ENCODE data around the gene BAIAP2L1.
"Not testable (repeated sequence)": the region's sequence is repeated elsewhere in the genome, so short reads cannot be mapped to it uniquely, and the experiment has no call there.

Gene BAIAP2L1

DNA sequence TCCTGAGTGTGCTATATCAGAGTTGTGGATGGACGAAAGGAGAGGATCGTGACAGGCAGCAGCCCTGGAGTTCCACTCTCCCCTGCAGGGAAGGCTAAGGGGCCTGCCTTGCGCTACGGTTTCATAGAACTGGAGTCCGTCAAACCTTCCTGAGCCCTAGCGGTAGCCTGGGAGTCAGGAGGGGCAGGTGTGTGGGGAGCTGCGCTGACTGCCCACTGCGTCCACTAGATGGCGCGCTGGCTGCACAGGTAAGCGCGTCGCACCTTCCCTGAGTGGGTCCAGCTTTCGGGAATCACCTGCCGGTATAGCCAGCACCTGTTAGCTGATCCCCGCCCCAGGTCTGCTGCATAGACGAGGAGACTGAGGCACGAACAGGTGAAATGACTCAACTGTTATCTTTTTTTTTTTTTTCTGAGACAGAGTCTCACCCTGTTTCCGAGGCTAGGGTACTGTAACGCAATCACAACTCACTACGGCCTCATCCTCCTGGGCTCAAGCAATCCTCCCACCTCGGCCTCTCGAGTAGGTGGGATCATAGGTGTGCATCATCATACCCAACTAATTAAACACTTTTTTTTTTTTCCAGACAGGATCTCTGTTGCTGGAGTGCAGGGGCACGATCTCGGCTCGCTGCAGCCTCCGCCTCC lies 20.2 kb upstream of the BAIAP2L1 start:
- in situ Hi-C loops (cut with HindIII; ENCODE audit: low sequenced_read_pairs) = no loop called here
- TF ChIP-seq, protein P1, sequence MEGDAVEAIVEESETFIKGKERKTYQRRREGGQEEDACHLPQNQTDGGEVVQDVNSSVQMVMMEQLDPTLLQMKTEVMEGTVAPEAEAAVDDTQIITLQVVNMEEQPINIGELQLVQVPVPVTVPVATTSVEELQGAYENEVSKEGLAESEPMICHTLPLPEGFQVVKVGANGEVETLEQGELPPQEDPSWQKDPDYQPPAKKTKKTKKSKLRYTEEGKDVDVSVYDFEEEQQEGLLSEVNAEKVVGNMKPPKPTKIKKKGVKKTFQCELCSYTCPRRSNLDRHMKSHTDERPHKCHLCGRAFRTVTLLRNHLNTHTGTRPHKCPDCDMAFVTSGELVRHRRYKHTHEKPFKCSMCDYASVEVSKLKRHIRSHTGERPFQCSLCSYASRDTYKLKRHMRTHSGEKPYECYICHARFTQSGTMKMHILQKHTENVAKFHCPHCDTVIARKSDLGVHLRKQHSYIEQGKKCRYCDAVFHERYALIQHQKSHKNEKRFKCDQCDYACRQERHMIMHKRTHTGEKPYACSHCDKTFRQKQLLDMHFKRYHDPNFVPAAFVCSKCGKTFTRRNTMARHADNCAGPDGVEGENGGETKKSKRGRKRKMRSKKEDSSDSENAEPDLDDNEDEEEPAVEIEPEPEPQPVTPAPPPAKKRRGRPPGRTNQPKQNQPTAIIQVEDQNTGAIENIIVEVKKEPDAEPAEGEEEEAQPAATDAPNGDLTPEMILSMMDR (IDR thresholded peaks at IDR 0.05; ENCODE audit: low read depth, low read length) = peak; percentile 98

DNA sequence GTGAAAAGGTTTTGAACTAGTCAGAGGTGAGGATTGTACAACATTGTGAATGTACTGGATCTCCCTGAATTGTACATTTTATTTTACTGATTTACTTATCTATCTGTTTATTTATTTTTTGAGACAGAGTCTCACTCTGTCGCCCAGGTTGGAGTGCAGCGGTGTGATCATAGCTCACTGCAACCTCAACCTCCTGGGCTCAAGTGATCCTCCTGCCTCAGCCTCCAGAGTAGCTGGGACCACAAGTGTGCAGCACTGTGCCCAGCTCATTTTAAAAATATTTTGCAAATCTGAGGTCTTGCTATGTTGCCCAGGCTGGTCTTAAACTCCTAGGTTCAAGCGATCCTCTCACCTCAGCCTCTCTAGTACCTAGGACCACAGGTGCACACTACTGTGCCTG lies 19.1 kb upstream of the BAIAP2L1 start:
- DNase-seq (ENCODE audit: low read depth, low spot score); H3K4me3 ChIP-seq (ENCODE audit: low read depth, low read length); in situ Hi-C loops (cut with HindIII; ENCODE audit: low sequenced_read_pairs): not testable (repeated sequence)

More for the DNA sequence above, 20.2 kb upstream of the BAIAP2L1 start:
- peak; percentile 22 for DNase-seq (ENCODE audit: low read depth, low spot score)
- H3K4me3 ChIP-seq (ENCODE audit: low read depth, low read length) = no peak overlapping the region

DNA sequence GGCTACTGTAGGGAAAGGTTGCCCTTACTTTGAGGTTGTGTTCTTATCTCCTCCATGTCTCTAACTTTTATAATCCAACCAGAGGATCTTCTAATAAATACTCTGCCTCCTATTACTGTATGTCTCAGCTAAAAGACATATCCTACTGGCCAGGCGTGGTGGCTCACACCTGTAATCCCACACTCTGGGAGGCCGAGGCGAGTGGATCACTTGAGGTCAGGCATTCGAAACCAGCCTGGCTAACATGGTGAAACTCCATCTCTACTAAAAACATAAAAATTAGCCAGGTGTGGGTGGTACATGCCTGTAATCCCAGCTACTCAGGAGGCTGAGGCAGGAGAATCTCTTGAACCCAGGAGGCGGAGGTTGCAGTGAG lies 18.4 kb upstream of the BAIAP2L1 start:
- H3K4me3 ChIP-seq (ENCODE audit: low read depth, low read length); in situ Hi-C loops (cut with HindIII; ENCODE audit: low sequenced_read_pairs); DNase-seq (ENCODE audit: low read depth, low spot score): not testable (repeated sequence)

DNA sequence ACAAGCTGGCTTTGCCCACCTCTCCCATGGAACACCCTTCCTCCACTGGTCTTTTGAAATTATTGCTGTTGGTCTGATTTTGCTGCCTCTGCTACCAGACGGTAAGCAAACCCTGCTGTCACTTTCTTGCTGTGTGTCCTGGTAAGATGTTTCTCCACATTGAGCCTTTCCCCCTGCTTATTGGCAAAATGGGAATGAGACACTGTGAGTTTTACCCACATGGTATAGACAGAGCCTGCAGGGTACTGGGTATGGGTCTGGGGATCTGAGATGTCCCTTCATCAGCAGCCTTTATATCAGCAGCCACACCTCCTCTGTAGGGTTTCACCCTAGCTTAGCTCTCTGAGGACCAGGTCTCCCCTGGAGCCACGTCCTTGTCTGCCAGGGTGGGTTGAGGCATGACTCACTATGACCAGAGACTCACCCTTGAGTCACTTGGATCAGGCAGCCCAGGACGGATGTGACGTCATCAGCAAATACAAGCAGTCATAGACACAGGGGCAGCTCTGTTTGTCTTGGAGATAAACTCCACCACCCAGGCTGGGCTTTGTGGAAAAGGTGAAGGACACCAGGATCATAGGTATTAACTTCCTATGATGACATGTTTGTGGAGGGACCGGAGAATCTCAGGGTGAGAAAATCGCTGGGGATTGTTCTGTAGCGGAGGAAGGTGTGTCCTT lies 17.9 kb upstream of the BAIAP2L1 start:
- DNase-seq (ENCODE audit: low read depth, low spot score) = peak; percentile 95
- H3K4me3 ChIP-seq (ENCODE audit: low read depth, low read length) = no peak overlapping the region
- in situ Hi-C loops (cut with HindIII; ENCODE audit: low sequenced_read_pairs) = no loop called here
- TF ChIP-seq, protein P1 (IDR thresholded peaks at IDR 0.05; ENCODE audit: low read depth, low read length) = no peak

DNA sequence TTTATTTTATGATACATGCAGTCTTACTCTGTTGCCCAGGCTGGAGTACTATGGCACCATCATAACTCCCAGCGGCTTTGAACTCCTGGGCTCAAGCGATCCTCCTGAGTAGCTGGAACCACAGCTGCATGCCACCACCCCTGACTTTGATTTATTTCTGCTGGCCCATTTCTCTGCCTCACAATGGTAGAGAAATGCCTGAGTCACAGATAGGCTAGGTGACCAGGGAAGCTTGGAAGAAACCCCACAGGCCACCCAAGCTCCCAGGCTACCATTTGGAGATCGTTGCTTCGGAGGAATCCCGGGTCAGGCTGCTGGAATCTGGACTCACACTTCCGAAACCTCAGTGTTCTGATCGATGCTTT lies 17.4 kb upstream of the BAIAP2L1 start:
- TF ChIP-seq, protein P1 (IDR thresholded peaks at IDR 0.05; ENCODE audit: low read depth, low read length) = no peak
- no peak overlapping the region for H3K4me3 ChIP-seq (ENCODE audit: low read depth, low read length)
- peak; percentile 42 for DNase-seq (ENCODE audit: low read depth, low spot score)
- in situ Hi-C loops (cut with HindIII; ENCODE audit: low sequenced_read_pairs) = no loop called here

DNA sequence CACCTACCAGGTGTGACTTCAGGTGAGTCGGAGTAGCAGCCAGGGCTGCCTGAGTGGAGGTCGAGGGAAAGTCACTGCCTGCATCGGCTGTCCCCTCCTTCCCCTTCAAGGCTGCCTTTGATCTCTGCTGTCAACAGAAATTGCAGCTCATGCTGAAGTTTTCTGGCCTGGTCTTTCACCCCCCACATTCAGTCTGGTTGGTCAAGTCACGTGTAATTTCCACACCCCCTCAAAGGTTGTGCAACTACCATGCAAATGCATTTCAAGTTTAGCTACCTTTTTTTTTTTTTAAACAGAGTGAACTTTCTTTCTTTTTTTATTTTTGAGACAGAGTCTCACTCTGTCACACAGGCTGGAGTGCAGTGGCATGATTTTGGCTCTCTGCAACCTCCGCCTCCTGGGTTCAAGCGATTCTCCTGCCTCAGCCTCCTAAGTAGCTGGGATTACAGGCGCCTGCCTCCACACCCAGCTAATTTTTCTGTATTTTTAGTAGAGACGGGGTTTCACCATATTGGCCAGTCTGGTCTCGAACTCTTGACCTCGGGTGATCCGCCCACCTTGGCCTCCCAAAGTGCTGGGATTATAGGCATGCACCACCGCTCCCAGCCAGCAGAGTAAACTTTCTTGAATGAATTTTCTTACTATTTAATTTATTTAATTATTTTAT lies 16.8 kb upstream of the BAIAP2L1 start:
- in situ Hi-C loops (cut with HindIII; ENCODE audit: low sequenced_read_pairs); H3K4me3 ChIP-seq (ENCODE audit: low read depth, low read length); DNase-seq (ENCODE audit: low read depth, low spot score): not testable (repeated sequence)

DNA sequence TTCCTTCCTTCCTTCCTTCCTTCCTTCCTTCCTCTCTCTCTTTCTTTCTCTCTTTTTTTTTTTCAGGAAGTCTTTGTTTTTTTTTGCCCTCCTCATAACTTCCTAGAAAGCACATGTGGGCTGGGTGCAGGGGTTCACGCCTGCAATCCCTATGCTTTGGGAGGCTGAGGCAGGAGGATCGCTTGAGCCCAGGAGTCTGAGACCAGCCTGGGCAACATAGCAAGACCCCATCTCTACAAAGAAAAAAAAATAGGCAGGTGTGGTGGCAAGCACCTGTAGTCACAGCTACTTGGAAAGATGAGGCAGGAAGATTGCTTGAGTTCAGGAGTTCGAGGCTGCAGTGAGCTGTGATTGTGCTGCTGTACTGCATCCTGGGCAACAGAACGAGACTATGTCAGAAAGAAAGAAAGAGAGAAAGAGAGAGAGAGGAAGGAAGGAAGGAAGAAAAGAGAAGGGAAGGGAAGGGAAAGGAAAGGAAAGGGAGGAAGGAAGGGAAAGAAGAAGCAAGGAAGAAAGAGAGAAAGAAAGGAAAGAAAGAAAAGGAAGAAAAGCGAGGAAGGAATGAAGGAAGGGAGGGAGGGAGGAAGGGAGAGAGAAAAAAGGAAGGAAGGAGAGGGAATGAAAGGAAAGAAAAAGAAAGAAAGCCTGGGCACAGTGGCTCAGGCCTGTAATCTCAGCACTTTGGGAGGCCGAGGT lies 13.5 kb upstream of the BAIAP2L1 start:
- H3K4me3 ChIP-seq (ENCODE audit: low read depth, low read length) = no peak overlapping the region
- in situ Hi-C loops (cut with HindIII; ENCODE audit: low sequenced_read_pairs) = no loop called here
- DNase-seq (ENCODE audit: low read depth, low spot score) = no peak
- TF ChIP-seq, protein P1 (IDR thresholded peaks at IDR 0.05; ENCODE audit: low read depth, low read length) = no peak

DNA sequence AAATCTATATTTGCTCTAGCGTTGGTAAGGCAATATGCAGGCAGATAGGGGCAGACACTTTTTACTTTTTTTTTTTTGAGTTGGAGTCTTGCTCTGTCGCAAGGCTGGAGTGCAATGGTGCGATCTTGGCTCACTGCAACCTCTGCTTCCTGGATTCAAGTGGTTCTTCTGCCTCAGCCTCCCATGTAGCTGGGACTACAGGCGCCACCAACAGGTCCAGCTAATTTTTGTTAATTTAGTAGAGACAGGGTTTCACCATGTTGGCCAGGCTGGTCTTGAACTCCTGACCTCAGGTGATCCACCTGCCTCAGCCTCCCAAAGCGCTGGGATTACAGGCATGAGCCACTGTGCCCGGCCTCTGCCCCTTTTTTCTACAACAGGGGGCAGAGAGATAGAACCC lies 12.8 kb upstream of the BAIAP2L1 start:
- in situ Hi-C loops (cut with HindIII; ENCODE audit: low sequenced_read_pairs); DNase-seq (ENCODE audit: low read depth, low spot score); H3K4me3 ChIP-seq (ENCODE audit: low read depth, low read length): not testable (repeated sequence)
